ENCODE data around the gene GABRA4. TPM values are rescaled to one million over a fixed set of nuclear protein-coding genes. Genes with fewer than 3 reads are reported as not detected.

GABRA4 gene
- total RNA-seq, 1 experiment from 2014 or later, result not detected

DNA sequence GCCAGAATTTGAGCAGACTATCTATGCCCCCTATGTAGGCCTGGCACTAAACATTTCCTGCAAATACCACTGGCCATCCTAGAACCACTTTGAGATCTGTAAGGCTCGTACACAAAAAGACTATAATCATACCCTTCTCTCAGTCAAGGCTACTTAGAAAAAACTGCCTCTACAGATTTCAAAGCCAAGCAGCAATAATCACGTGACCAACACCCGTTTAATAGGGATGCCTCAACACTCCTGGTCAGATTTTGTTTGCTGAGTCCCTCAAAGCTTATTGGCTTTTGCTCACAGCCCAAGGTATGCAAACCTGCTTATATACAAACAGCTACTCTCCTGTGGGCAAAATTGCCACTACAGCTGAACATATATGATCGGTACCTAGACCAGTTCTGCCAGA is 85.2 kb downstream of the GABRA4 start:
- BruUV-seq (replicated peaks), result no TSS peak
- no peak overlapping the region for H3K4me3 Mint-ChIP-seq (ENCODE audit: unreplicated experiment)
- no peaks in the 10 kb centered on the region for H3K27me3 Mint-ChIP-seq (ENCODE audit: insufficient read depth, unreplicated experiment)

DNA sequence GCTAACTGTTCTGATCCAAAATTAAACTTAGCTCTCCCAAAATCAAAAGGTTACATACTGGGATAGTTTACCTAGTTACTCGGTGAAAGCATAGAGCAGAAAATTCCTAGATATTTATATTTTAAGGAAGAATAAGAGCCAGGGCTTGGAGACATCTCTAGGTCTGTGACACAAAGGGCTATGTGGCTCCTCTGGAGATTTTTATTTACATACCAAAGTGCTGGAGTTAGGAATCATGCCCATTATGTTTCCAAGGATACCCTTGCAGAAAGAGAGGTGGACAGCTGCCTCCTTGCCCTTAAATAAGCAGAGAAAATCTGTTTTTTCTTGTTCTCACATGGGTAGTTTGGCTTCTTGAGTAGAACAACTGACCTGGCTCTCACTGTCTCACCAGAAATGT is 93.3 kb downstream of the GABRA4 start:
- DNase-seq (ENCODE audit: unreplicated experiment), result no peak
- no peak overlapping the region for H3K27ac Mint-ChIP-seq (ENCODE audit: low read depth, unreplicated experiment)
- peaks cover 20% of the 10 kb centered on the region for H3K27me3 Mint-ChIP-seq (ENCODE audit: insufficient read depth, unreplicated experiment)
- H3K36me3 Mint-ChIP-seq (ENCODE audit: insufficient read depth, unreplicated experiment), result no peaks in the 10 kb centered on the region
- H3K4me3 Mint-ChIP-seq (ENCODE audit: unreplicated experiment), result no peak overlapping the region
- ChIA-PET POLR2A (no interaction called here), CTCF (interaction anchor here (1.7 kb wide), 1 partner anchor 12 kb away, joined by 6 read pairs; no protein-coding TSS in a partner anchor)
- intact Hi-C loops (cut with micrococcal nuclease), result no loop called here
- TF ChIP-seq, protein P1, sequence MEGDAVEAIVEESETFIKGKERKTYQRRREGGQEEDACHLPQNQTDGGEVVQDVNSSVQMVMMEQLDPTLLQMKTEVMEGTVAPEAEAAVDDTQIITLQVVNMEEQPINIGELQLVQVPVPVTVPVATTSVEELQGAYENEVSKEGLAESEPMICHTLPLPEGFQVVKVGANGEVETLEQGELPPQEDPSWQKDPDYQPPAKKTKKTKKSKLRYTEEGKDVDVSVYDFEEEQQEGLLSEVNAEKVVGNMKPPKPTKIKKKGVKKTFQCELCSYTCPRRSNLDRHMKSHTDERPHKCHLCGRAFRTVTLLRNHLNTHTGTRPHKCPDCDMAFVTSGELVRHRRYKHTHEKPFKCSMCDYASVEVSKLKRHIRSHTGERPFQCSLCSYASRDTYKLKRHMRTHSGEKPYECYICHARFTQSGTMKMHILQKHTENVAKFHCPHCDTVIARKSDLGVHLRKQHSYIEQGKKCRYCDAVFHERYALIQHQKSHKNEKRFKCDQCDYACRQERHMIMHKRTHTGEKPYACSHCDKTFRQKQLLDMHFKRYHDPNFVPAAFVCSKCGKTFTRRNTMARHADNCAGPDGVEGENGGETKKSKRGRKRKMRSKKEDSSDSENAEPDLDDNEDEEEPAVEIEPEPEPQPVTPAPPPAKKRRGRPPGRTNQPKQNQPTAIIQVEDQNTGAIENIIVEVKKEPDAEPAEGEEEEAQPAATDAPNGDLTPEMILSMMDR (IDR thresholded peaks at IDR 0.05; ENCODE audit: unreplicated experiment), result no peak
- BruUV-seq (replicated peaks), result no TSS peak
- no peaks in the 10 kb centered on the region for H3K4me1 Mint-ChIP-seq (ENCODE audit: insufficient read depth, unreplicated experiment)
- H3K9me3 Mint-ChIP-seq (ENCODE audit: unreplicated experiment), result no peaks in the 10 kb centered on the region

More for the DNA sequence above, 85.2 kb downstream of the GABRA4 start:
- no peak for DNase-seq (ENCODE audit: unreplicated experiment)
- no peaks in the 10 kb centered on the region for H3K36me3 Mint-ChIP-seq (ENCODE audit: insufficient read depth, unreplicated experiment)
- no peaks in the 10 kb centered on the region for H3K9me3 Mint-ChIP-seq (ENCODE audit: unreplicated experiment)
- H3K27ac Mint-ChIP-seq (ENCODE audit: low read depth, unreplicated experiment), result no peak overlapping the region
- CTCF ChIA-PET, result interaction anchor here (0.6 kb wide), 1 partner anchor 801 kb away, joined by 3 read pairs; no protein-coding TSS in a partner anchor
- intact Hi-C loops (cut with micrococcal nuclease), result no loop called here
- TF ChIP-seq, protein P1 (IDR thresholded peaks at IDR 0.05; ENCODE audit: unreplicated experiment), result no peak
- H3K4me1 Mint-ChIP-seq (ENCODE audit: insufficient read depth, unreplicated experiment), result no peaks in the 10 kb centered on the region
- POLR2A ChIA-PET, result interaction anchor here (0.7 kb wide), 1 partner anchor 1986 kb away, joined by 3 read pairs; no protein-coding TSS in a partner anchor

DNA sequence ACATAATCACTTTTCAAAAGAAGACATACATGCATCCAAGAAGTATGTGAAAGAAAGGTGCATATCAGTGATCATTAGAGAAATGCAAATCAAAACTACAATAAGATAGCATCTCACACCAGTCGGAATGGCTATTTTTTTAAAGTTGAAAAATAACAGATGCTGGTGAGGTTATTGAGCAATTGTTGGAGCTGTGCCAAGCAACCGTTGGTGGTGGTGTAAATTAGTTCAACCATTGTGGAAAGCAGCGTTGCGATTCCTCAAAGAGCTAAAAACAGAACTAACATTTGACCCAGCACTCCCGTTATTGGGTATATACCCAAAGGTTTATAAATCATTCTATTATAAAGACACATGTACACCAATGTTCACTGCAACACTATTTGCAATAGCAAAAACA is 98.6 kb downstream of the GABRA4 start:
- no TSS peak for BruUV-seq (replicated peaks)

GRCh38 chr4:46890056-46890455 is 103.3 kb downstream of the GABRA4 start:
- Mint-ChIP-seq H3K9me3 (ENCODE audit: unreplicated experiment) (no peaks in the 10 kb centered on the region), H3K4me3 (ENCODE audit: unreplicated experiment) (no peak overlapping the region), H3K27ac (ENCODE audit: low read depth, unreplicated experiment) (no peak overlapping the region), H3K4me1 (ENCODE audit: insufficient read depth, unreplicated experiment) (no peaks in the 10 kb centered on the region), H3K27me3 (ENCODE audit: insufficient read depth, unreplicated experiment) (peaks cover 29% of the 10 kb centered on the region), H3K36me3 (ENCODE audit: insufficient read depth, unreplicated experiment) (no peaks in the 10 kb centered on the region)
- POLR2A ChIA-PET, result no interaction called here
- intact Hi-C loops (cut with micrococcal nuclease), result no loop called here
- no TSS peak for BruUV-seq (replicated peaks)
- no peak for DNase-seq (ENCODE audit: unreplicated experiment)
- CTCF ChIA-PET, result interaction anchor here (0.5 to 1.0 kb wide), 2 partner anchors 233 to 452 kb away, joined by 3 read pairs; no protein-coding TSS in a partner anchor
- TF ChIP-seq, protein P1 (IDR thresholded peaks at IDR 0.05; ENCODE audit: unreplicated experiment), result no peak

More for the DNA sequence above, 98.6 kb downstream of the GABRA4 start:
- Mint-ChIP-seq H3K9me3 (ENCODE audit: unreplicated experiment) (no peaks in the 10 kb centered on the region), H3K27ac (ENCODE audit: low read depth, unreplicated experiment) (no peak overlapping the region), H3K36me3 (ENCODE audit: insufficient read depth, unreplicated experiment) (no peaks in the 10 kb centered on the region), H3K4me1 (ENCODE audit: insufficient read depth, unreplicated experiment) (no peaks in the 10 kb centered on the region), H3K27me3 (ENCODE audit: insufficient read depth, unreplicated experiment) (peaks cover 37% of the 10 kb centered on the region), H3K4me3 (ENCODE audit: unreplicated experiment) (no peak overlapping the region)
- TF ChIP-seq, protein P1 (IDR thresholded peaks at IDR 0.05; ENCODE audit: unreplicated experiment), result no peak
- peak; percentile 14 for DNase-seq (ENCODE audit: unreplicated experiment)
- ChIA-PET CTCF (interaction anchor here (0.8 kb wide), 2 partner anchors 228 to 669 kb away, joined by 4 to 5 read pairs; no protein-coding TSS in a partner anchor), POLR2A (no interaction called here)
- intact Hi-C loops (cut with micrococcal nuclease), result no loop called here

Data from MCF 10A (cell line).